ENCODE measurements around the gene SLC23A2. TPM values are rescaled to one million over a fixed set of nuclear protein-coding genes. Genes with fewer than 3 reads are reported as not detected.

The SLC23A2 gene
- total RNA-seq, 1 donor from 2014 or later: 24.2 TPM

DNA sequence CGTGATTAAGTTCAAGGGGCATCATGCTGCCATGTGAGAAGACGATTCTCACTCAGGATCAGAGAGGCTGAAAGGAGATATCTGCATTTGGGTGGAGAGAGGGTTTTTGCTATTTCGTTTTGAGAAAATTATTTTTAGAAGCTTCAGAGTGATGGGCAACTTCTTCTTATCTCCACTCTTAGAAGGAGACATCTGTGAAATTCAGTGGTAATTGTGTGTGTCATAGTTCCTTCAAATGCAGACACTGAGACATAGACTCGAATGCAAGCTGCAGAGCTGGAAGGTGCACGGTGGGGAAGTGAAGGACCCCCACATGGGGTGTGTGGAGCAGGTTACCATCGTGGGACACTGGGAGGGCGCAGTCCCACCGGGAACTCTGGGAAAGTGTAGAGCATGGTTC, 162.8 kb downstream of the SLC23A2 start:
- Mint-ChIP-seq H3K27ac (ENCODE audit: unreplicated experiment) (no peak overlapping the region), H3K9me3 (ENCODE audit: low read depth) (peaks cover 4% of the 10 kb centered on the region)

DNA sequence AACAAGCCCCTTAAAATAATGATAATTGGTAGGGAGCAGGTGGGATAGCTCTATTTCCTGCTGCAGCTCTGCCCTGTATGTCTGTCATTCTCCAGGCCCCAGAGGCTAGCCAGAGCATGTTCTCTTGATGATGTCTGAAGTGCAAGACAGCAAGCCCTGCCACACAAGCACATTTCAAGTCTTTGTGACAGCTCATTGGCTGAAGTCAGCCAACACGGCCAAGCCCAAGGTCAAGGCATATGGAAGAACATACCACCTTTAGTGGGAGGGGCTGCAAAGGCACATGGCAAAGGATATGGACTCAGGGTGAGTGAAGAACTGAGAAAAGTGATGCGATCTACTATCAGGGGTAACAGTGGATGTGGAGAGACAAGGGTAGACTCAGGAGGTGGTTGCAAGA, 163.6 kb downstream of the SLC23A2 start:
- Mint-ChIP-seq H3K36me3 (ENCODE audit: low read depth) (peaks cover 3% of the 10 kb centered on the region), H3K27me3 (ENCODE audit: low read depth) (peaks cover 17% of the 10 kb centered on the region), H3K27ac (ENCODE audit: unreplicated experiment) (no peak overlapping the region), H3K9me3 (ENCODE audit: low read depth) (peaks cover 5% of the 10 kb centered on the region), H3K4me3 (ENCODE audit: unreplicated experiment) (no peak overlapping the region), H3K4me1 (ENCODE audit: low read depth) (peaks cover 16% of the 10 kb centered on the region)
- no peak for DNase-seq (ENCODE audit: low spot score)
- TF ChIP-seq CTCF (IDR thresholded peaks at IDR 0.05): no peak

More for the DNA sequence above, 162.8 kb downstream of the SLC23A2 start:
- no peak for DNase-seq (ENCODE audit: low spot score)
- Mint-ChIP-seq H3K27me3 (ENCODE audit: low read depth) (peaks cover 17% of the 10 kb centered on the region), H3K4me1 (ENCODE audit: low read depth) (peaks cover 16% of the 10 kb centered on the region), H3K4me3 (ENCODE audit: unreplicated experiment) (no peak overlapping the region), H3K36me3 (ENCODE audit: low read depth) (peaks cover 3% of the 10 kb centered on the region)
- no peak for TF ChIP-seq CTCF (IDR thresholded peaks at IDR 0.05)

GRCh38 chr20:4836935-4837334, 164.4 kb downstream of the SLC23A2 start:
- Mint-ChIP-seq H3K36me3 (ENCODE audit: low read depth) (peaks cover 3% of the 10 kb centered on the region), H3K9me3 (ENCODE audit: low read depth) (peaks cover 6% of the 10 kb centered on the region), H3K4me3 (ENCODE audit: unreplicated experiment) (no peak overlapping the region), H3K27ac (ENCODE audit: unreplicated experiment) (no peak overlapping the region), H3K27me3 (ENCODE audit: low read depth) (peaks cover 17% of the 10 kb centered on the region), H3K4me1 (ENCODE audit: low read depth) (peaks cover 16% of the 10 kb centered on the region)
- TF ChIP-seq CTCF (IDR thresholded peaks at IDR 0.05): no peak
- no peak for DNase-seq (ENCODE audit: low spot score)

DNA sequence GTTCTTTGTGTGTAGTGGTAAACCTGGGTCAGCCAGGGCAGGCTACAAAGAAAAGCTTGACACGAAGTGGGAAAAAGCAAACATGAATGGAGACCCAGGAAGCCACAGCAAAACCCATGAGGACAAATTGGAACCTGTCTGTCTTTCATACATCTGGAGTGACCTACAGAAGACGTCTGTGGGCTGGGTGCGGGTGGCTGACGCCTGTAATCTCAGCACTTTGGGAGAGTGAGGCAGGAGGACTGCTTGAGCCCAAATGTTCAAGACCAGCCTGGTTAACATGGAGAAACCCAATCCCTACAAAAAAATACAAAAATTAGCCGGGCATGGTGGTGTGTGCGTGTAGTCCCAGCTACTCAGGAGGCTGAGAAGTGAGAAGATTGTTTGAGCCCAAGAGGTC, 164.8 kb downstream of the SLC23A2 start:
- H3K36me3 Mint-ChIP-seq (ENCODE audit: low read depth): peaks cover 3% of the 10 kb centered on the region
- H3K27ac Mint-ChIP-seq (ENCODE audit: unreplicated experiment): no peak overlapping the region
- H3K4me3 Mint-ChIP-seq (ENCODE audit: unreplicated experiment): no peak overlapping the region
- DNase-seq (ENCODE audit: low spot score): no peak
- peaks cover 10% of the 10 kb centered on the region for H3K9me3 Mint-ChIP-seq (ENCODE audit: low read depth)
- TF ChIP-seq CTCF (IDR thresholded peaks at IDR 0.05): no peak
- H3K4me1 Mint-ChIP-seq (ENCODE audit: low read depth): peaks cover 16% of the 10 kb centered on the region
- peaks cover 17% of the 10 kb centered on the region for H3K27me3 Mint-ChIP-seq (ENCODE audit: low read depth)

DNA sequence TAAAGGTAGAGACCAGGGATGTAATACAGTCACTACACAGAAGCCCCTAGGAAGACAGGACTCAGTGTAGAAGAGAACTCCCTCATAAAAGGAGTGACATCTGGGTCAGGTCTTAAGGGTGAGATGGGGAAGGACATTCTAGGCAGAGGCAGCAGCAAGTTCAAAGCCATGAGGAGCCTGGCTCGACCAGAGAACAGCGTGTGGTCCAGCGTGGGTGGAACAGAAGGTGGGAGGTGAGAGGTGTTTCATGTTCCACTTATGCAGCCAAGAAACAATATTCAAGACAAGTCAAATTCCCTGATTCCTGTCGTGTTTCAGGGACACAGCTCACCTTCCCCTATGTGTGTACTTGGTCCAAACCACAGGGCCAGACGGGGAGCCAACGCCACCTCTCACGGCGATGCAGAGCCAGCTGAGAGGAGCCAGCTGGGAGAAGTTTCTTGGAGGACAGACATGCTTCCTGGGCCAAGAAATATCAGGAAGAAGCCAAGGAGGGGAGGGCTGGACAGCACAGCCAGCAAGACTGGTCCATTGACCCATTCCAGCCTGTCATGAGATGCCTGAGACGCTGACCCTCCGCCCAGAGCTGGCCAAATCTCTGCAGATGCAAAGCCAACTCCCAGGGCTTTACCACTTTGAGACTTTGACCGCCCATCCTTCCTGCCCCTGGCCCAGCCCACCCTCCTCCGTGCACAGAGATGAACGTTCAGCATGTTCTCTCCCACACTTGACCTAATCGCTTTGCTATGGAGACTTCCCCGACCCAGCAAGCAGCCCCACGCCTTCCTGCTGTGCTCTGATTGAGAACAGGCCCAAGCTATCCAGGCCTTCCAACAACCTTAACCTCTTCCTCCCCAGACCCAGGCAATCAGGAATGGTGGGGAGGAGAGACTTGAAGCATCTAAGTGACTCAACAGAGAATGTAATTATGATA, 165.8 kb downstream of the SLC23A2 start:
- H3K4me3 Mint-ChIP-seq (ENCODE audit: unreplicated experiment): no peak overlapping the region
- H3K27ac Mint-ChIP-seq (ENCODE audit: unreplicated experiment): peak overlapping the region; percentile 52
- H3K9me3 Mint-ChIP-seq (ENCODE audit: low read depth): peaks cover 10% of the 10 kb centered on the region
- no peak for TF ChIP-seq CTCF (IDR thresholded peaks at IDR 0.05)
- DNase-seq (ENCODE audit: low spot score): no peak
- H3K4me1 Mint-ChIP-seq (ENCODE audit: low read depth): peaks cover 16% of the 10 kb centered on the region
- H3K36me3 Mint-ChIP-seq (ENCODE audit: low read depth): peaks cover 3% of the 10 kb centered on the region
- H3K27me3 Mint-ChIP-seq (ENCODE audit: low read depth): peaks cover 17% of the 10 kb centered on the region

Data from chondrocyte (in vitro differentiated cells).